ENCODE results near the gene GJD3. TPM values are rescaled to one million over a fixed set of nuclear protein-coding genes. Genes with fewer than 3 reads are reported as not detected.

Gene GJD3
- total RNA-seq, 1 donor from 2014 or later: 1.2 TPM

DNA sequence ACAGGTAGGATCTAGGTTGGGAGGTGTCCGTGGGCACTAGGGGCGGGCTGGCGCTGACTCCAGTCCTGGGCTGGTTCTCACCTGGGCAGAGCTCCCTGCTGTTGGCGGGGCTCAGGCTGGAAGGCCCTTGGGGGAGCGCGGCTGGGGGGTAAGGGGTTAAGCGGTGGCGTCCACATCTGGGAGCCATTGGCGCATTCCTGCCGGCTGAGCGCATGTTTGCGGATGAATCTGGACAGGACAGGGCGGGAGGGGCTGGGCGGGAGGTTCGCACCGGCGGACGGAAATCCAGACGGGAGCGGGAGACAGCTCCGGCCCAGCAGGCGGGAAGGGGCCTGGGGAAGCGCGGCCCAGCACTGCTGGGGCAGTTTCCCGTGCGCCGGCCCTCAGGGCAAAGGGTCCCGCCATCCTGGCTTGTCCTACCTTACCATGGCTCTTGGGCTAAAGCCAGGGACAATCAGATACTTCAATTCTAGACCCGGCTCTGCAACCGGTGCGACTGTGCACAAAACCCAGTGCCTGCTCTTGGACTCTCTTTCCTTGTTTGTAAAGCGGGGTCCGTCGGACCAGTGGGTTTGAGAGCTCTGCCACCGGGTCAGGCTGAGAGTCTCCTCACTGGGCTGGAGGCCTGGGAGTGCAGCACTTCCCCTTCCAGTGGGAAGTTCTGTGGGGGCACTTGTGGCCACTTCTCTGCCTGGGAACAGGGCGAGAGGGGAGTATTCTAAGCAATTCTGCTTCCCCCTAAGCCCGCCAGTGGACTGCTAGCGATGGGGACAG is 47.8 kb downstream of the GJD3 start:
- DNase-seq: peak; percentile 84
- peak; percentile 21 for ATAC-seq
- intact Hi-C loops (cut with micrococcal nuclease): no loop called here

DNA sequence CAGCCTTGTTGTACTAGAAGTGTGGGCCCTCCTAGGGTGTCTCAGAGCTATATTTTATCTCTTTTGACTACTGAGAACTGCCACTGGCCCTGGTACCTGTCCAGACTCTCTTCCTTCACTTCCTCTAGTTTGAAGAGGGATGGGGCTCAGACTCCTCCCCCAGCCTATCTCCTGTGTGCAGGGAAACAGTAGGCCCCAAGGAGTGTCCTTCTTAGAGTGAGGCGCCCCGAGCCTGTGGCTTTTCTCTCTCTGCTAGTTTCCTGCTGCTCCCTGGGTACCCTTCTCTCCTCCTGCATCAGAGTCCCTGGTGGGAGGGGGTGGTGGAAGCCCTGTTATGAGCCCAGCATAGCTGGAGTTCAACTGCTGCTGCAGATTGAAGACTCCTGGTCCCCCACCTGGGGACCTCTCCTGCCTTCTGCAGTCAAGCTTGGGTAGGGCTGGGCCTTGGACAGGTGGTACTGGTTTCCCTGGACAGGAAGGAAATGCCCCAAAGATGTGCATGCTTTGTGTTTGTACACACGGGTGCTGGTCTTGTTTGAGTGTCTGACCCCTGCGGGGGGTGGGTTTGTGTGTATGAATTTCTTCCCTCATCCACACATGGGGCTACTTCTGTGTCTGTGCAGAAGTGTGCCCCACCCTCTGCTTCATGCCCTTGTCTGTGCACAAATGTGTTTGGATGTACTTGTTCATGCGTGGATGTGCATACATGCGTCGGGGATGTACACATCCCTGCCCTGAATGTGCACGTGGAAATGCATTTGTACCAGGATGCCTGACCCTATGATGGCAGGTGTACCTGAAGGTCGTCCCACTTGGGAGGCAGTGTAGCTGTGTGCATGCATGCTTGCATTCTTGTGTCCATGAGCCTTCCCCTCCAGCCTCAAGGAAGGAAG is 48.6 kb downstream of the GJD3 start:
- no peak for DNase-seq
- ATAC-seq: no peak
- intact Hi-C loops (cut with micrococcal nuclease): no loop called here

GRCh38 chr17:40315206-40315605 is 49.3 kb downstream of the GJD3 start:
- ATAC-seq (no peak), DNase-seq (no peak)
- intact Hi-C loops (cut with micrococcal nuclease): no loop called here

DNA sequence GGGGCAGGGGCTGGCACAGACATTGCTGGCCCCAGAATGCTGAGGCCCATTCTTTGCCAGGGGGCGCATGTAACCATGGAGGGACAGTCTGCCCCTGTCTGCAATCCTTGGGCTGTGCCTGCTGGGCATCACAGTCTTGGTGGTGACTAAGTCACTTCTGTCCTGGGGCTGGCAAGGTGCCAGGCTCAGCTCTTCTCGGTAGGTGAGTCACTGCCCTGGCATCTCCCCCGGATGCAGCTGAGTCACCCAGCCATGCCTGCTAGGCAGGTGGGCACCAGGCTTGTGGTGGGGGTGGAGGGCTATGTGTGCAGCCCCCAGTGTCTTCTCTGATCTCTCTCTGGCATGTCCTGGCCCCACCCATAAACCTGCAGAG is 50.0 kb downstream of the GJD3 start:
- intact Hi-C loops (cut with micrococcal nuclease): no loop called here
- DNase-seq (peak; percentile 92), ATAC-seq (peak; percentile 8)

DNA sequence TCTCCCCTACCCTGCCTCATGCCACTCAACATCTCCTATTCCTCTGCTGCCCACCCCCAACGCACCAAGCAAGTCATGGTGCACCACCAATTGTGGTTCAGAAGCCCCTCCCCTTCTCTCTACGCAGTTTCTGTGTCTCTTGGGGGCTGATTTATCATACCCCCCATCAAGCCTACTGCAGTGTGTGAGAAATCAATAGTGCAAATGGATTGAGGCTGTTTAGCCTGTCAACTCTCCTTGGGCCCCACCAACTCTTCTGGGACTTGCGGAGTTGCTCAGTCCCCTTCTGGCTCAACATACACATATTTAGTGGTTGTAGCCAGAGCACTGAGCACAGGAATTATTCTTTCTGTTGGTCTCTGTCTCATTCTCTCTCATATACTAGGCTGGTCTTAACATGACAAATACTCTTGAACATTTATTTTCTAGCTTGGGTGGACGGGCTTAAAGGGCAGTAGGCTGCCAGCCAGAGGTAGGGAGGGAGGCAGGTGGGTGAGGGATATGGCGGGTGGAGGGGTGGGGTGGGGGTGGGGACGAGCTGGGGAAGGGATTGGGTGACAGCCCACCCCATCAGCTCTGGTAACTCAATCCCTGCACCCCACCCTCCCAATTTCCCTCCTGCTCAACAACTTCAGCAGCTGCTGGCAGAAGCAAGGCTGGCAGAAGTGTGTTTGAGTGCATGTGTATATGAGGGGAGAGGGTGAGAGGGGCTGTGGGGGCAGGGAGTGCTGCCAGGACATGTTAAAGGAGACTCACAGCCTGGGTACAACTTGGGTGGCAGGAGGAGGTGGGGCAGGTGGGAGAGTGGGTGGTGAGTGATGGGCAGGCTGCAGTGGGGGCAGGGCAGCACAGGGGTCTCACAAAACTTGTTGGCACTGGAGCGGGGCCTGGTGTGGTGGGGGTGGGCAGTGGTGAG is 50.6 kb downstream of the GJD3 start:
- DNase-seq (no peak), ATAC-seq (no peak)
- intact Hi-C loops (cut with micrococcal nuclease): no loop called here

Other genes with a start within 250 kb of the GJD3 start
- gene MSL1, start 242.8 kb downstream of the GJD3 start, total RNA-seq: 49.1 TPM
- gene CASC3, start 224.2 kb downstream of the GJD3 start, total RNA-seq: 48.1 TPM
- gene RAPGEFL1, start 187.3 kb downstream of the GJD3 start, total RNA-seq: 3.8 TPM
- 11.3 TPM for gene WIPF2, start 145.4 kb downstream of the GJD3 start, total RNA-seq
- 0.99 TPM for gene CDC6, start 76.9 kb downstream of the GJD3 start, total RNA-seq
- 18.6 TPM for gene RARA, start 55.6 kb downstream of the GJD3 start, total RNA-seq
- gene TOP2A, start 53.2 kb upstream of the GJD3 start, total RNA-seq: 1.1 TPM
- gene IGFBP4, start 78.7 kb upstream of the GJD3 start, total RNA-seq: 176 TPM
- not detected for gene TNS4, start 136.9 kb upstream of the GJD3 start, total RNA-seq
- gene CCR7, start 200.7 kb upstream of the GJD3 start, total RNA-seq: 0.22 TPM